ENCODE measurements around the gene SREK1.

SREK1 gene

DNA sequence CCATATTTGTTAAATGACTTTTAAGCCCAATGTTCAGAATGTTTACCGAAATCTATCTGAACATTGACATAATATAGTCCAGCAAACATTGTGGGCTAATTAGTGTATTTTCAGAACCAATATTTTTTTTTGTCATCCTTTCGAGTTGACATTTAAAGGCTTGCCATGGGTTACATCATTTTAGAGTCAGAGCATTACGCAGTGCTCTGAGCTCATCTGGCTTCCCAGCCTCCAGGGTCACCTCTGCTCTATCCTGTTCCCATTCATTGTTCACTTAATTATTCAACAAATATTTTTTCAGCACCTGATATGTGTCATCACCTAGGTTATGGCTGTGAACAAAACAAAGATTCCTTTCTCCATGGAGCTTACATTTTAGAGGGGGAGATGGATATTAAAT lies 80.2 kb downstream of the SREK1 start:
- no peak for DNase-seq

DNA sequence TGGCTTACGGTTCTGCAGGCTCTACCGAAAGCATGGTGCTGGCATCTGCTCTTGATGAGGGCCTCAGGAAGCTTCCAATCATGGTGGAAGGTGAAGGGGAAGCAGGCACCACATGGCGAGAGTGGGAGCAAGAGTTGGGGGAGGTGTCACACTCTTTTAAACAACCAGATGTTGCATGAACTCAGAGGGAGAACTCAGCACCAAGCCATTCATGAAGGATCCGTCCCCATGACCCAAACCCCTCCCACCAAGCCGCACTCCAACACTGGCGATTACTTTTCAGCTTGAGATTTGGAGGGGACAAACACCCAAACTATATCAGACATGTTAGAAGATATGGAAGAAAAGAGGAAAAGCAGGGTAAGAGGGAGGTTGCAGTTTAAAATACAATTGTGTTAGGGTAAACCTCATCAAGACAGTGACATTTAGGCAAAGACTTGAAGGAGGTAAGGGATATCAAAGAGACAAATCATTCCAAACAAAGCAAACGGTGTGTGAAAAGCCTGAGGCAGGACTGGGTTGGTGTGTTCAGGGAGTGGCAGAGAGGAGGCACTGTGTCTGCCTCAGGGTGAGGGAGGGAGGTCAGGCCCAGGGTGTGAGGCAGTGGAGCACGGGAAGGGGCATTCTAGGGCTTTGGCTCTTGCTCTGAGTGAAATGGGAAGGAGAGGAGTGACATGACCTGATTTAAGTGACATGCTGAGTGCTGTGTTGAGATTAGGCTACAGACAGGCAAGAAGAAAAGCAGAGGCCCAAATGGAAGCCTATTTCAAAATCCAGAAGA lies 80.9 kb downstream of the SREK1 start:
- no peak for DNase-seq

DNA sequence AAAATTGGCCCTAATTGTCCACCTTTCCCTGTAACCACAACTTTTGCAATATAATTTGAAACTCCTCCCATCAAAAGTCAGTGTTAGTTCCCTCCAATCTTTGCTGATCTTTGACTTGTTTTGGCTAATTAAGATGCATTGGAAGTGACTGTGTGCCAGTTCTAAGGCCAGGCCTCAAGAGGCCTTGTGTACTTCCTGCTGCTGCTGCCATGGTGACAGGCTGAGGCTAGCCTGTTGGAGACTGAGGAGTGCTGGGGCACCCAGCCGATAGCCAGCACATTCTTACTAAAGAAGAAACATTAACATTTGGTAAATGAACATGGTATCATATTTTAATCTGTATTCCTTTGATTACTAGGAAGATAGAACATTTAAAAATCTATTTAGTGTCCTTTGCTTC lies 86.5 kb downstream of the SREK1 start:
- no peak for DNase-seq

DNA sequence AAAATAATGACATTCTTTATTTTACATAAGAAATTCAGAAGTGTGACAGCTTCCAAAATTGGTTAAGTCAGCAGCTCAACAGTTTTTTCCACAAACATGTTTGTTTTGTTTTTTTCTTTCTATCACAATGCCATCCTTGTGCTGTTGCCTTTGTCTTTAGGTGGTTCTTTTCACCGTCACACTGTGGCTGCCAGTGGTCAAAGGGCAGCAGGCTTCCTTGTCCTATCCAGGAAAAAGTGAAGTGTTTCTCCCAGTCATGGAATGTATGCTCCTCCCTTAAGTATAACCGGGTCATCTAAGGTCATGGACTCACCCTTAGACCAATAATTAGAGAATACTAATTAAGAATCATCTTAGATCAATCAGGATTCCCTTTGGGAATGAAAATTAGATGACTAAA lies 87.4 kb downstream of the SREK1 start:
- DNase-seq = no peak

DNA sequence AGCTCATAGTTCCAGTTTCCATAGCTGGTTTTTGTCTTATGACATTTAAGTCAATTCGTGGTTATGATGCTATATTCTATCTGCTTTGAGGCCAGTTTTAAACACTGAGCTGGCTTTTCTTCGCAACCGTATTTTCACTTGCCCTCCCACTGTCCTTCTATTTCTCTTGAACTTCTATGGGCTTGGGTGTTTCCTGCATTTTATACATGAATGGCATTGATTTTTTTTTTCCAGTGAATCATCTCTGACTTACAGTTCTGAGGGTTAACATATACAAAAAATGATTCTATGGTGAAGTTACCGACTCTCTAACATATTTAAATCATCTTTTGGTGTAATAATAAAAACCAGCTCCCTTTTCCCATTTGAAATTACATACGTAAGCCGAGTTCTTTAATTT lies 88.2 kb downstream of the SREK1 start:
- DNase-seq = no peak

DNA sequence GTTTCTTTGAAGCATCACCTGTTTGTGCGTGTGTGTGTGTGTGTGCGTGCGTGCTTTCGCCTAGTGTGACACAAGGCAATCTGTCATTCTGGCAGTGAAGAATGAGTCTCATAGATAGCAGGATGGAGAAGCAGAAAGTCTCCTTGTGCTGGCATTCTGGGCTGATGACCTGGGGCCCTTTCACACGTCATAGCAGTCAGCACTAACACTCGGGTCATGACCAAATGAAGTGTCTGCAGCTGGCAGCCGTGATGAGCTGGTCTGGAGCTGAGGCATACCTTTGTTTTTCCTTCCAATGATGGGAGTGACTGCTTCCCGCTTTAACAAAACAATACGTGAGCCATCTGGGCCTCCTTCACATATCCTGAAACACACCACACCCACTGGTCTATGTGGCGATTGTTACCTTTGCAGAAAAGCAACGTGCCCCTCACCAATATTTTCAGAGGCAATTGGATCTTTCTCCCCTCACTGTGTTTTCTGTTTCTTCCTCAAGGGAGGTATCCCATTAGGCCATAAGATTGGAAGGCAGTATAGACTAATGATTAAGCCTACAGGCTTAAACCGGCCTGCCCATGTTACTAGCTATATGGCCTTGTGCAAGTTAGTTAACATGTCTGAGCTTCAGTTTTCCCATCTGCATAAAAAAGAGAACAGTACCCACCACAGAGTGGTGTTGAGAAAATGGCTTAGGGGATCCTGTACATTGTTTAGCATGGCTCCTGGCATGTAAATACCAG lies 88.8 kb downstream of the SREK1 start:
- DNase-seq = no peak
